ENCODE measurements around the gene TRPV2. TPM values are rescaled to one million over a fixed set of nuclear protein-coding genes. Genes with fewer than 3 reads are reported as not detected.

TRPV2 gene
- total RNA-seq, 1 donor from 2014 or later, result 13.6 TPM

DNA sequence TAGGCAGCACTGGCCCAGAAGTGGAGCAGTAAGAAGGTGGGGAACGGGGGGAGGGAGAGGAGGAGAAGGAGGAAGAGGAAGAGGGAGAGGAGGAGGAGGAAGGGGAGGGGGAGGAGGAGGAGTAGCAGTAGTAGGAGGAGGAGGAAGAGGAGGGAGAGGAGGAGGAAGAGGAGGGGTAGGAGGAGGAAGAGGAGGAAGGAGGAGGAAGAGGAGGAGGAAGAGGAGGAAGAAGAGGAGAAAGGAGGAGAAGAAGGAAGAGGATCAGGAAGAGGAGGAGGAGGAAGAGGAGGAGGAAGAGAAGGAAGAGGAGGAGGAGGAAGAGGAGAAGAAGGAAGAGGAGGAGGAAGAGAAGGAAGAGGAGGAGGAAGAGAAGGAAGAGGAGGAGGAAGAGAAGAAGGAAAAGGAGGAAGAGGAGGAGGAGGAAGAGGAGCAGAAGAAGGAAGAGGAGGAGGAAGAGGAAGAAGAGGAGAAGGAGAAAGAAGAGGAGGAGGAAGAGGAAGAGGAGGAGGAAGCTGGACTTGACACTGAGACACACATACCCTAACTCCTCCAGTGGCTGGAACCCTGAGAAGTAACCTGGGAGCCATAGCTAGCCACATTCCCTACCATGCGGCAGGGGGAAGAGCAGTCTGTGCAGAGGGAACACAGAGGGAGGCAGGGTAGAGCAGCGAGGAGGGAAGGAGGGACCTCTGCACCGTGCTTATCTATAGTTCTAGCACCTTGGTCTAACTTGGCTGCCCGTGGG, 40.8 kb downstream of the TRPV2 start:
- no peak for DNase-seq (ENCODE audit: low spot score)

- DNase-seq (ENCODE audit: low spot score), result no peak
These were observed 41.5 kb downstream of the TRPV2 start for GRCh38 chr17:16456742-16457316.

- DNase-seq (ENCODE audit: low spot score), result no peak
These were observed 43.9 kb downstream of the TRPV2 start for GRCh38 chr17:16459271-16459670.

GRCh38 chr17:16459855-16460550, 44.6 kb downstream of the TRPV2 start:
- DNase-seq (ENCODE audit: low spot score), result no peak

DNA sequence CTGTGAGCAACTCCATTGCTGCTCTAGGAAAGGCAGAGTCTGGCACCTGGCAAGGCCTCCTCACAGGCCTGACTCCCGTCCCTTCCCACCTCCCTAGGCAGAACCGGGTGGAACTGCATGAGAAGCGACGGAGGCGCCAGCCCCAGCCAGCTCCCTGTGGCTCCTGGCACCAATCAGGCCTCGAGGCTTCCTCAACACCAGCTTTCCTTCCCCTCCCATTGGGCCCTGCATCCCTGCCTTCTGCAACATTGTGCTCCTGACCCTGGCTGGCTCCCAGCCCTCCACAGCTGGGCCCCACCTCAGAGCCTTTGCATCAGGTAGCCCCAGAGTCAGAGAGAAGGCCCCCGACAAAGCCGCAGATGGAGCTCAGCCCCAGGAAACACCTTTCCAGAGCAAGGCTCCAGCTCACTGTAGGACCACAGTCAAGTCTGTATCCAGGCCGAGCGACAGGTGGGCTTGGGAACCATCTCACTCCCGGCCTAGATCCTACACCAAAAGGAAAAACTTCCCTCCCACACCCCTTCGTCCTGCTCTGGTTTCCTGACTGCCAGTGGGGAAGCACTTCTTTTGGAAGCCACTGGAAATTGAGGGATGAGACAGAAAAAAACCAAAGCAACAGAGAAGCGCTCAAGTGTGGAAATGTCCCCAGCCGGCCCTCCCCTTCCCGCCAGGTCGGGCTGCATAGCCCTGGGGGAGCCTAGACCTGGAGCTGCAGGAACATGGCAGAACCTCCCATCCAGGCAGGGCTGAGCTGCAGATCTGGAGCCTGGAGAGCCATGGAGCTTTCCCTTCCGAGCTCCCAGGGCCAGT, 45.6 kb downstream of the TRPV2 start:
- DNase-seq (ENCODE audit: low spot score), result no peak

- no peak for DNase-seq (ENCODE audit: low spot score)
These were observed 46.2 kb downstream of the TRPV2 start for GRCh38 chr17:16461606-16461866.

GRCh38 chr17:16462070-16462864, 46.9 kb downstream of the TRPV2 start:
- no peak for DNase-seq (ENCODE audit: low spot score)

- no peak for DNase-seq (ENCODE audit: low spot score)
These were observed 48.3 kb downstream of the TRPV2 start for GRCh38 chr17:16463358-16464302.

- no peak for DNase-seq (ENCODE audit: low spot score)
These were observed 49.1 kb downstream of the TRPV2 start for GRCh38 chr17:16464303-16465051.

GRCh38 chr17:16465052-16465312, 49.6 kb downstream of the TRPV2 start:
- no peak for DNase-seq (ENCODE audit: low spot score)

DNA sequence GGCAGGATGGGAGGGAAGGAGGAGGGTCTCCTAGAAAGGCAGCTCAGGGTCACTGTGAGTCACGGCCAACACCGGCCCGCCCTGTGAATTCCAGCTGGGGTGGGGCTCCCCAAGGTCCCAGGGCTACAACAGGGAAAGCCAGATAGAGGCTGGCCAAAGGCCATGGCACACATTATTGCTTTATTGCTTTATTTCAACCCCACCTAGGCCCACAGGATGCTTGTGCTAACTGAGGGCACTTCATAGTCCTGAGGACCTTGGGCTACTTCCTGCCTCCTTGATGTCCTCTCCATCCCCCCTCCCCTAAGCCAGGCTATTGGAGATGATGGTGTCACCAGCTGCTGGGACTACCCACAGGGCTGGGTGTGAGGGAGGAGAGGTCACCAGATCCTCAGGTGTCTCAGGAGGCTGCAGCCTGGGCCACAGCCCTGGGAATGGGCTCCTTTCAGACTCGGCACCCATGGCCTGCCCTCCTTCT, 50.5 kb downstream of the TRPV2 start:
- no peak for DNase-seq (ENCODE audit: low spot score)

GRCh38 chr17:16466407-16466806, 51.0 kb downstream of the TRPV2 start:
- DNase-seq (ENCODE audit: low spot score), result no peak

DNA sequence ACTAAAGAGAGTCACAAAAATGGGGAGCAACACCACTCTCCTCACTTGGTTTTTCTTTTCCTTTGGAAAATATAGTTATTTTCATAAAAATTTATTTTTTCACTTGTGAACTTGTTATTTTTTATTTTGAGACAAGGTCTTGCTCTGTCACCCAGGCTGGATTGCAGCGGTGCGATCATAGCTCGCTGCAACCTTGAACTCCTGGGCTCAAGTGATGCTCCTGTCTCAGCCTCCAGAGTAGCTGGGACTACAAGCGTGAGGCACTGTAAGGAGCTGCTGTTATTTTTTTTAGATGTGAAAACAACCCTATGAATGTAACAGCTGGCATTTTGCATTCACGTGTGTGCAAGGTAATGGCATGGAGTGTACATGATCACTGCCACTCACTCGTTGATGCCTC, 51.7 kb downstream of the TRPV2 start:
- no peak for DNase-seq (ENCODE audit: low spot score)

GRCh38 chr17:16467886-16468285, 52.5 kb downstream of the TRPV2 start:
- DNase-seq (ENCODE audit: low spot score), result no peak

- DNase-seq (ENCODE audit: low spot score), result no peak
These were observed 53.1 kb downstream of the TRPV2 start for GRCh38 chr17:16468428-16468992.

DNA sequence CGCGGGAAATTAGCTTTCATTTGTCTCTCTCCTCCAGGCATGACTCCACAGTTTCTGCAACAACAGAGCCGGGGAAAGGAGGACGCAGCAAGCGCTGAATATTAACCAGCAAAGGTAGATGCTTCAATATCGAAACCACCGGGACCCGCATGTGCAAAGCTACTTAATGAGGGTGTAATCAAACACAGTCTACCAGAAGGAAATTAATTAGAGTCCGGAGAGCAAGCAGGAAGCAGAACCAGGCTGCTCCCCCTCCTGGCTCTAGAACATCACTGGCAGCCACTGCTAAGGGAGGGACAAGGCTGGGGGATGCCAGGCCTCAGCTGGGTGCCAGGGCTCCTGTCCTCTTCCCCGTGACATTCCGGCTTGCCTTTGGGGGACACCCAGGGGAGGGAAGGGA, 54.9 kb downstream of the TRPV2 start:
- DNase-seq (ENCODE audit: low spot score), result no peak

- no peak for DNase-seq (ENCODE audit: low spot score)
These were observed 55.9 kb downstream of the TRPV2 start for GRCh38 chr17:16471295-16471694.

- no peak for DNase-seq (ENCODE audit: low spot score)
These were observed 57.2 kb downstream of the TRPV2 start for GRCh38 chr17:16472539-16472938.
